ENCODE data around the gene PDSS2. TPM values are rescaled to one million over a fixed set of nuclear protein-coding genes. Genes with fewer than 3 reads are reported as not detected.
"Not testable (repeated sequence)": the region's sequence is repeated elsewhere in the genome, so short reads cannot be mapped to it uniquely, and the experiment has no call there.

Gene PDSS2
- total and polyA plus RNA-seq, 8 donors, result 2.7 to 10.1 (median 6.2) TPM

DNA sequence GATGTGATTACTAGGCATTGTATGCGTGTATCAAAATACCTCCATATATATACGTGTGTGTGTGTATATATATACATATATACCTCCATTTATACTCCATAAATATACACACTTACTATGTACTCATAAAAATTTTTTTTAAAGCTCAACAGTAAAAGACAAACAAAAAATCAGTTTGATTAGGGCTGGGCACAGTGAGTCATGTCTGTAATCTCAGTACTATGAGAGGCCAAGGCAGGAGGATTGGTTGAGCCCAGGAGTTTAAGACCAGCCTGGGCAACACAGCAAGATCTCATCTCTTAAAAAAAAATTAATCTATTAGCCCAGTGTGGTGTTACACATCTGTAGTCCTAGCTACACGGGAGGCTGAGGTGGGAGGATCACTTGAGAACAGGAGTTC, 24.6 kb downstream of the PDSS2 start:
- no peaks in the 10 kb centered on the region for H3K27me3 ChIP-seq
- H3K36me3 ChIP-seq, result no peaks in the 10 kb centered on the region
- TF ChIP-seq CTCF (IDR thresholded peaks at IDR 0.05), result no peak
- no peak overlapping the region for H3K4me3 ChIP-seq
- H3K4me1 ChIP-seq, result no peaks in the 10 kb centered on the region
- 94 to 95% methylated on average over 3 of the region's 3 CpGs for WGBS, 2 donors
- intact Hi-C loops (cut with DNase I), result no loop called here
- no peaks in the 10 kb centered on the region for H3K9me3 ChIP-seq
- ATAC-seq (no peak), DNase-seq (no peak), FAIRE-seq (no peak)
- no peak overlapping the region for H3K27ac ChIP-seq

- intact Hi-C loops (cut with DNase I); H3K9me3 ChIP-seq; H3K27ac ChIP-seq; DNase-seq; H3K4me3 ChIP-seq; H3K4me1 ChIP-seq; ATAC-seq; H3K27me3 ChIP-seq; FAIRE-seq; H3K36me3 ChIP-seq: not testable (repeated sequence)
- 64% methylated on average over 6 of the region's 6 CpGs for WGBS, 2 donors
Measured at GRCh38 chr6:107425951-107426350, 33.4 kb downstream of the PDSS2 start.

GRCh38 chr6:107423474-107423990, 35.8 kb downstream of the PDSS2 start:
- no peak overlapping the region for H3K4me3 ChIP-seq
- no peaks in the 10 kb centered on the region for H3K4me1 ChIP-seq
- H3K36me3 ChIP-seq, result no peaks in the 10 kb centered on the region
- intact Hi-C loops (cut with DNase I), result no loop called here
- no peaks in the 10 kb centered on the region for H3K27me3 ChIP-seq
- no peak for ATAC-seq
- TF ChIP-seq CTCF (IDR thresholded peaks at IDR 0.05), result no peak
- no peak for FAIRE-seq
- 59 to 74% methylated on average over 1 of the region's 1 CpG for WGBS, 2 donors
- H3K27ac ChIP-seq, result no peak overlapping the region
- DNase-seq, result no peak
- no peaks in the 10 kb centered on the region for H3K9me3 ChIP-seq

GRCh38 chr6:107421696-107422256, 37.6 kb downstream of the PDSS2 start:
- peak; percentile 41 for FAIRE-seq
- no peak for DNase-seq
- ATAC-seq, result no peak
- no peaks in the 10 kb centered on the region for H3K27me3 ChIP-seq
- H3K27ac ChIP-seq, result no peak overlapping the region
- H3K9me3 ChIP-seq, result no peaks in the 10 kb centered on the region
- no peaks in the 10 kb centered on the region for H3K36me3 ChIP-seq
- no peaks in the 10 kb centered on the region for H3K4me1 ChIP-seq
- 53 to 56% methylated on average over 5 of the region's 5 CpGs for WGBS, 2 donors
- H3K4me3 ChIP-seq, result no peak overlapping the region
- TF ChIP-seq CTCF (IDR thresholded peaks at IDR 0.05), result no peak
- intact Hi-C loops (cut with DNase I), result no loop called here

DNA sequence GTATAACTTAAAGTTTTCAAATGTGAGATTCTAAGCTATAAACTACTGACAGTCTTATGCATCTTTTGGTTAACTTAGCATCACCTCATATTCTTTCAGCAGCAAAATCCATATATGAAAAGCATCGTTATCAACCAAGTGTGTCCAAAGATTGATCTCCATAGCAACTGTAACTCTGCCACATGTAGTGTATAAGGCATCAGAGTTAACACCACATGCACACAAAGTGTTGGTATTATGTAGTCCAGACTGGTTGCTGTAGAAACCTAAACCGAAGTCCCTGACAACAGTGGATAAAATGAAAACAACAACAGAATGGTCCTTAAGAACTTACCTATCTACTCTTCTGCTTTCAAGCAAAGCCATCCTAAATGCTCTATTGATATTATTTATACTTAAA, 39.6 kb downstream of the PDSS2 start:
- Histone ChIP-seq H3K4me1 (no peaks in the 10 kb centered on the region), H3K4me3 (no peak overlapping the region), H3K27me3 (no peaks in the 10 kb centered on the region), H3K9me3 (no peaks in the 10 kb centered on the region), H3K36me3 (no peaks in the 10 kb centered on the region), H3K27ac (no peak overlapping the region)
- DNase-seq (no peak), ATAC-seq (no peak), FAIRE-seq (no peak)
- intact Hi-C loops (cut with DNase I), result no loop called here
- TF ChIP-seq CTCF (IDR thresholded peaks at IDR 0.05), result no peak
- 61 to 65% methylated on average over 2 of the region's 2 CpGs for WGBS, 2 donors
